HL-60 (cell line): ENCODE results near the gene ETV6.

Experiments used
- CTCF ChIP-seq: IDR thresholded peaks from one replicate; pipeline ENCODE4 v1.5.1; 2011; ENCODE audit warnings: low read length, control low read depth, inconsistent platforms; ENCODE audit not compliant: insufficient read depth
- POLR2AphosphoS5 ChIP-seq: IDR thresholded peaks from 2 replicates; pipeline ENCODE4 v1.6.1; 2012; ENCODE audit warnings: low read depth
- SPI1 ChIP-seq: IDR thresholded peaks from 2 replicates; pipeline ENCODE4 v1.6.1; 2012; ENCODE audit warnings: low read depth, mild to moderate bottlenecking, borderline replicate concordance

DNA sequence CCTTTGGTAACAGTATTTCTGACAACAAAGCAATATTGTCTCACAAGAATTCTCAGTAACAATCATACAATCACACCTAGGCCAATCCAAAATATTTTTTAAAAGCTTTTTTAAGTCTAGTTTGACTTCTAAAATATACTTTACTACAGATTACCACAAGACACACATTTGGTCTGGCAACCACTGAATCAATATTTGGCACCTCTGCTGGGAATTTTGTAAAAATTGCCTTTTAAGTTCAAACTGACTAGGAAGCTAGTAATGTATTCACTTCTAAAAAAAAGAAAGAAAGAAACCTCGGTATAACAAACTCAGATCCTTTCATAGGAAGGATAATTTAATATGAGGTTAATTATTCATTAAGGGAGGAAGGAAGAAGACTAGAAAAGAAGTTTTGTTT is 18.2 kb upstream of the ETV6 start:
- TF ChIP-seq SPI1 (no peak), CTCF (no peak), POLR2AphosphoS5 (no peak)
